Mucosa of descending colon (tissue), 3 donors: Measurements from ENCODE around the gene PICK1. TPM values are rescaled to one million over a fixed set of nuclear protein-coding genes. Genes with fewer than 3 reads are reported as not detected.

Experiments used
- ATAC-seq: fragments of 200-7000 bp; cut with Tn5 transposase; one replicate; pipeline ENCODE4 v1.9.1; 2020; ENCODE audit warnings: mild to moderate bottlenecking, moderate library complexity
- DNase-seq, 3 donors: peaks; one replicate each; pipeline ENCODE4 v3.0.0-alpha.2; 2020
- H3K36me3 ChIP-seq: fragments of 200-600 bp; one replicate; pipeline ENCODE4 v1.8.0; 2021; ENCODE audit warnings: low read depth, mild to moderate bottlenecking
- H3K4me1 ChIP-seq: fragments of 200-600 bp; one replicate; pipeline ENCODE4 v1.8.0; 2021; ENCODE audit warnings: low read depth, mild to moderate bottlenecking
- H3K4me3 ChIP-seq: fragments of 200-600 bp; one replicate; pipeline ENCODE4 v1.8.0; 2021; ENCODE audit warnings: mild to moderate bottlenecking
- H3K9me3 ChIP-seq: fragments of 200-600 bp; one replicate; pipeline ENCODE4 v1.8.0; 2021; ENCODE audit warnings: mild to moderate bottlenecking
- CTCF ChIP-seq: fragments of 200-600 bp; IDR thresholded peaks from one replicate; pipeline ENCODE4 v1.8.0; 2022; ENCODE audit warnings: antibody characterized with exemption, mild to moderate bottlenecking
- intact Hi-C, 2 donors: fragments of 100-400 bp; cut with DNase I in 1 of 2; cut with micrococcal nuclease in 1 of 2; formaldehyde crosslinking; loops; one replicate each; pipeline versions ENCODE4 v1.11.0 to v1.11.1; 2022; cut with DNase I, micrococcal nuclease
- total RNA-seq, 3 donors: library from RNA; stranded (reverse); fragmentation: NEBNext Ultra II Directional in 2 of 3; extraction: Animal tissue kit (Norgen Biotek cat#: 25700) in 2 of 3; gene quantifications; one replicate each; pipeline versions ENCODE4 v1.2.1 to v1.2.4, GENCODE V29; 2021 to 2023
- donor health status: DM: no; HTN: no; CAD: no; lungs with moderate emphysema.
- donor health status: DM: no; HTN: no; CAD: no.
- donor health status: DM: no; HTN: yes; CAD: no.

The PICK1 gene
- total RNA-seq, 3 donors from 2014 or later: 30.9 to 40.7 (median 37.9) TPM

- DNase-seq (no peak), ATAC-seq (no peak)
- no peak for TF ChIP-seq CTCF
- no peak overlapping the region for H3K4me3 ChIP-seq
- intact Hi-C loops: no loop called here
- no peaks in the 10 kb centered on the region for H3K4me1 ChIP-seq
- H3K36me3 ChIP-seq: no peaks in the 10 kb centered on the region
- H3K9me3 ChIP-seq: no peaks in the 10 kb centered on the region
These were observed 15.3 kb upstream of the PICK1 start for GRCh38 chr22:38041760-38042487.

- Histone ChIP-seq H3K9me3 (no peaks in the 10 kb centered on the region), H3K36me3 (no peaks in the 10 kb centered on the region), H3K4me3 (no peak overlapping the region), H3K4me1 (no peaks in the 10 kb centered on the region)
- DNase-seq (no peak), ATAC-seq (no peak)
- intact Hi-C loops: no loop called here
- no peak for TF ChIP-seq CTCF
These were observed 14.8 kb upstream of the PICK1 start for GRCh38 chr22:38042488-38042790.

GRCh38 chr22:38043151-38044039 lies 13.8 kb upstream of the PICK1 start:
- DNase-seq (no peak), ATAC-seq (no peak)
- Histone ChIP-seq H3K4me1 (no peaks in the 10 kb centered on the region), H3K36me3 (no peaks in the 10 kb centered on the region), H3K9me3 (no peaks in the 10 kb centered on the region), H3K4me3 (no peak overlapping the region)
- TF ChIP-seq CTCF: no peak
- intact Hi-C loops: no loop called here

GRCh38 chr22:38046070-38046748 lies 11.0 kb upstream of the PICK1 start:
- H3K4me1 ChIP-seq: no peaks in the 10 kb centered on the region
- H3K36me3 ChIP-seq: no peaks in the 10 kb centered on the region
- intact Hi-C loops: no loop called here
- no peak overlapping the region for H3K4me3 ChIP-seq
- no peak for TF ChIP-seq CTCF
- DNase-seq (no peak), ATAC-seq (no peak)
- no peaks in the 10 kb centered on the region for H3K9me3 ChIP-seq

GRCh38 chr22:38049812-38050619 lies 7.2 kb upstream of the PICK1 start:
- ATAC-seq: no peak
- intact Hi-C loops: no loop called here
- DNase-seq: no peak
- Histone ChIP-seq H3K4me1 (no peaks in the 10 kb centered on the region), H3K9me3 (no peaks in the 10 kb centered on the region), H3K36me3 (no peaks in the 10 kb centered on the region), H3K4me3 (no peak overlapping the region)
- TF ChIP-seq CTCF: no peak
